ENCODE results near the gene FAM180A. TPM values are rescaled to one million over a fixed set of nuclear protein-coding genes. Genes with fewer than 3 reads are reported as not detected.

The FAM180A gene
- polyA plus RNA-seq, 5 donors, result 0.09 to 0.24 (median 0.21) TPM

DNA sequence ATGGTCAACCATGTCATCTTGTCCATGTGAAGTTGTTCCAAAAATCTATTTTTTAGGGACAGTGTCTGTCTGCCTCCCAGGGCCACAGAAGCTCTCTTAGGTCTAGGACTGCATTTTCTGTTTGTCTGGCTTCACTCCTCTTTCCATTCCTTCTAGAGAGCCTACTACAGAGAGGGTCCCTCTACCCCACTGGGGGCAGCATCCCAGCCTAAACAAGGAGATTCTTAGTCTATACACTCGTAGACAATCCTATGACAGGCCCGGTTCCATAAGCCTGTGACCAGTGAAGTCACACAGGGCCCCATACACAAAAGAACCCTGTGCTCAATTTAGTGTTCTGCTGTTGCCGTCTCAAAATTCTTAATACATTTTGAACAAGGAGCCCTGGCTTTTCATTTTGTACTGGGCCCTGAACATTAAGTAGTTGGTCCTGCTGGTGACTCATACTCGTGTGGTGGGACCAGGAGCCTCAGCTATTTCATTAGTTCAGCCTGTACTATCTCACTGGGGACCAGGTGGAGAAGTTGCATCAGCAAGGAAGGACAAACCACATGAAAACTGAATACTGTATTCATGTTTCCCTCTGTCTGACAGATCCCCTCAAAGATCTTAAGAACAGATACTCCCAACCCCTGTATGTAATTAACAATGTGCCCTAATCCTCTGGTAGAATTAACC is 23.5 kb upstream of the FAM180A start:
- no peak for DNase-seq

DNA sequence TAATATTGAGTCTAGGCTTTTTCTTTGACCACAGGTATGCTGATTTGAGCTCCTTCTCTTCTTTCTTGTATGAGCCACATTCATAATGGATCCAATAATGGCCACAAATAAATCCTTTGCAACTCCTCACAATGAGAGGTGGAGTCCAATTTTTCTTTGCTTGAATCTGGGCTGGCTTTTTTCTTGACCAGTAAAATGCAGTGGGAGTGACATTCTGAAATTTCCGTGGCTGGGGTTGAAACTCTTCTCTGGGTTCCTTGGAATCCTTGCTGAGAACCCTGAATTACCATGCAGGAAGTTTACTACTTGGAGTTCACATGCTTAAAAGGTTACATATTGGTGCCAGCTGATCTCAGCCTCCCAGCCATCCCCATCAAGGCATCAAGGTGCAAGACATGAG is 22.4 kb upstream of the FAM180A start:
- no peak for DNase-seq

DNA sequence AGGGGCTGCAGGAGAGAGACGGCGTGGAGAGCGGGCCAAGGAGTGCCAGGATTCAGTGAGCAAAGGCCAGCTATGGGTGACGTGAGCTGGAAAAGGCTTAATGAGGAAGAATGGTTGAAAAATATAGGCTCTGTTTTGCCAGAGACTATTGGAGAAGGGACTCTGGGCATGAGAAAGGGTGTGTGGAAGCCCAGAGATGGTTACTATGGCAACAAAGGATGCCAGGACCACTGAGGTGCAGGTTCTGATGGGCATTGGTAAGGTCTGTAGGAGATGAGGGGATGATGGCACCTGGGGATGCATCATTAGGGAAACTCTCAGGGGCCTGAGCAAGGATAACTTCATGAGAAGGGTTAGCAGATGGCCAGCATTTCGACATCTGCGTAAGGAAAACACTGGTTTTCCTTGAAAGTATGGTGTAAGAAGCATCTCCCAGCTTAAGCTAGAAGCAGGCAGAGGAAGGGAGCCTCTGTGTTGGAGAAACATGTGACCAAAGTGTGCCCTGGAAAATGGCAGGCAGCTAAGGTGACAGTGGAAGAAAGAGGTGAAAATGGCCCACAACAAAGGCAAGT is 21.6 kb upstream of the FAM180A start:
- DNase-seq, result no peak

DNA sequence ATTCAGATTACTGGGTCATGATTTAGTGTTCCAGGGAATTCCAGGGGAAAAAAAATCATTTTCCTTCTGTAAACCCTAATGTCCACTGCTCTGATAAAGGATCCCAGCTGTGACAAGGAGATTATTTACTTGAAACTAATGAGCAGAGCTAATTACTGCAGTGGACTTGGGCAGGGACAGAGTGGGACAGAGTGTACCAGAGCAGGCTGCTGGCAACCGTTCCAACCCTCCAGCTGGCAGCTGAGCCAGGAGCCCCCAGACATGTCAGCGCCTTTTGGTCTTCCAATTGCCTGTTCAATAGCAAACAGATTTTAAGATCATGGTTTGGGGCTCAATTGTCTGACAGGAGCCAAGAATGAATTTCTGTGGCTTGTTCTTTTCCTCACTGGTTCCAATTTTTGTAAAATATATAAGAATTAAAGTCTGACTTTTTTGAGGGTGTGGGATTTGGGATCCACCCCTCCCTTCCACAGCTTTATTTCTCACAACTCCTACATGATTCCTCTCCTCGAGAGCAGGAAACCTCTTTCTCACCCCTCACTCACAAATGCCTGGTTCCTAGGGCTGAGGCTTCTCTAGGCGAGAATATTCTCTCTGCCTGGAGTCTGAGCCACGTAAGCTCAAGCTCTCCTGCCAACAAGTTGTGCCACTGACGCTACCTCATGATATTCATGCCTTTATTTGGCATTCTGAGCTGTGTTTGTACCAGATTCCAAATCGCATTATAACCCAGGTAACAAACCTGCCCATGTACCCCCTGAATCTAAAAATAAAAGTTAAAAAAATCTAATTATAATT is 20.6 kb upstream of the FAM180A start:
- no peak for DNase-seq

DNA sequence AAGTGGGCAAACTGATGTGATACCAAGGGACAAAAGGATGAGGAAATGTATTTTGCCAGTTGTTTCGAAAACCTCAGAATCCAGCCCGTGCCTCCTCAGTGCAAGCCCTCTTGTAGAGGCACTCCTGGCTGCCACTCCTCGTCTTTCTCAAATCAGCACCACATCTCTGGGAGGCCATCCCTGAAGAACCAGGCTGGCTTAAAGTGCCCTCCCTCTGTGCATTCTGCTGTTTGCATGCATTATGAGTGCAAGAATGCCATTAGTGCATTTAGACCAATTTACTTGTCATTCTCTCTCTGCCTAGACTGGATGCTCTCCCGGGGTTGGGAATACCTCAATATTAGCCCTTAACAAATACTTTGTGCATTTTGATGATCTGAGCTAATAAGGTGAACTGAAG is 19.9 kb upstream of the FAM180A start:
- no peak for DNase-seq

DNA sequence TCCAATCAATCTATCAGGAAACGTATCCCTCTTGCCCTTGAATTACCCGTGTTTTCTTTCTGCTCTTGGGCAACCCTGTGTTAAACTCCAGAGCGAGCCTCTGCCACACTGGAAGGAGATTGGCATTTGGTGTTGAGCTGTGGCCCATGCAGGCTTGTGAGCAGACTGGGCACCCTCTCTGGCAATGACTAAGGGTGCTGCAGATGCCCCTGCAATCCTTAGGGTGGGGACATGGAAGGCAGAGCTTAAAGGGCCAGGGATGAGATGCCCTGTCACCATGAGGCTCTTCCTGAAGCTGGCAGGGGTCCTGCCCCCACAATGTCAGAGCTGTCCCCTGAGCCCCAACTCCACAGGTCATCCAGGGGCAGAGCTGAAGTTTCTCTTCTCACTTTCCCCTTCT is 19.5 kb upstream of the FAM180A start:
- DNase-seq, result no peak

DNA sequence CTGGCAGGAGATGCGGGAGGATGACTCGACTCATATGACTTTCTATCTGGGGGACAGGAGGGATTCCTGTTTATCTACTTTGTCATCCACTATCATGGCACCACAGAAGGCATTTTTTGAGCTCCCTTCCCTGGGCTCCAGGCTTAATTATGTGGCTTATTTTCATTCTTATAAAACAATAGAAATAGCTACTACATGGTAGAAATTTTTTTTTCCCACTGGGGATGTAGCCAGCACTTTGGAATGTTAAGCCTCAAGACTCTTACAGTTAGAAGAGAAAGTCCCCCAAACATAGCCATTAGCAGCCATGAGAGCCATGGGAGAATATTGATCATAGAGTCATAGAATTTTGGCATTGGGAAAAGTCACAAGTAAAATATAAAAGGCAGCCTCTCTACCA is 14.6 kb upstream of the FAM180A start:
- DNase-seq, result no peak

DNA sequence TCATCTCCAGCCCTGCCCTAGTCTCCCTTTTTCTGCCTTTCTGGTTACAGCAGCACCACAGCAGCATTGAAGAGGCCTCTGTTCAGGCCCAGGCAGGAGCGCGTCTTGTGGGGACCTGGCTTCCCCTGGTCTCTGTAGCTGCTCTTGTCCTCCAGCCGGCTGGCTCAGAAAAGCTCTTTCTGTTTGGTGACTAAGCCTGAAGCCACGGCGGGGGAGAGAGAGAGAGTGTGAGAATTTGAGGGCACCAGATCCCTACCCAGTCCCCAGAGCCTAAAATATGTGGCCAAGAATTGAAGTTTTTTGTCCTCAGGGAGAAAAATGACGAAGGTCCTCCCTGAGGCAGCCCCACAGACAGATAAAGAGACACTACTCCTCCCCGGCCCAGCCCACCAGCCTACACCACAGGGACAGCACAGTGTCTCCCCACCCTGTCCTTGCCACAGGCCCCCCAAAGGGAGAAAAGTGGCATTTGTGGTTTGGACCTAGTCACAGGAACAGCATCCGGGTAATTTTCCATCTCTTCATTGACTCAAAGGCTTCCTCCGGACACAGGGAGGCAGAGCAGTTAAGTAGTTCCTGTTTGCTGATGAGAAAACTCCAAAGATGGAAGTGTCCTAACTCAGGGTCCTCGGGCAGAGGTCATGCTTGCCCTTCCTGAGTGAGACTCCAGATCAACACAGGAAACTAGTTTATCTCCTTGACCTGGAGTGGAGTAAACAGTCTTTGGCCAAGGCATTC is 13.3 kb upstream of the FAM180A start:
- DNase-seq, result no peak

DNA sequence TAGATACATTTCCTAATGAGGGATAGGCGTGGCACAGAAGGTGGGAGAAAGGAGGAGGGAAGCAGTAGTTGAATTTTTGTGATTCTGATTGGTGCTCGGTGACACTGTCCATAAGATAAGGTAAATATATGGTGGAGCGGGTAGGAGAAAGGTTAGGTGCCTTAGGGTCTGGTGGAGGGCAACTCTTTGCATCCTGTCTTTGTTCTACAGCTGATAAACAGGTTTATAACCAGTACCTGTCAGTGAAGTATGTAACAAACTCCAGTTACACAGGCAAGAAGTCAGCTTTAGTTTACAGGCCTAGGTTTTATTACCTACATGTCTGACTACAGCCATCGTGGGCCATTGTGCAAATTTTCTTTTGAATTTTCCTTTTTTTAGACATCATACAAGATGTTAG is 10.9 kb upstream of the FAM180A start:
- DNase-seq, result no peak

DNA sequence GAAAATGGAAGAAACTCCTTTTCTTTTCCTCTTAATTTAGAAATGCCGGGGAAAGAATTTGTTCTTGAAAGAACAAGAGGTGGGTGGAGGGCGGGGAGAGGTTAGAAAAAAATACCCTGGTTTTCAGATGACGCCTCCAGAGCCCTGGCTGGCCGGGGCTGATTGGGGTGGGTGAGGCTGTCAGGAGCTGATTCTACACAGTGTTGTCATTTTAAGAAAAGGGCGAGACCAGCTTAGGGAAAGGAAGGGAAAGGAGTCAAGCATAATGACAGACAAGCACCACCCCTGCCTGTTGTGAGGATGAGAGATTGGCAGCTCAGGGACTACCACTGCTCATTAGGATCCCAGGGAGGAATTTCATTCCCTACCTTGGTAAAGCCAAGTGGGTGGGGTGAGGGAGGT is 9.9 kb upstream of the FAM180A start:
- no peak for DNase-seq

DNA sequence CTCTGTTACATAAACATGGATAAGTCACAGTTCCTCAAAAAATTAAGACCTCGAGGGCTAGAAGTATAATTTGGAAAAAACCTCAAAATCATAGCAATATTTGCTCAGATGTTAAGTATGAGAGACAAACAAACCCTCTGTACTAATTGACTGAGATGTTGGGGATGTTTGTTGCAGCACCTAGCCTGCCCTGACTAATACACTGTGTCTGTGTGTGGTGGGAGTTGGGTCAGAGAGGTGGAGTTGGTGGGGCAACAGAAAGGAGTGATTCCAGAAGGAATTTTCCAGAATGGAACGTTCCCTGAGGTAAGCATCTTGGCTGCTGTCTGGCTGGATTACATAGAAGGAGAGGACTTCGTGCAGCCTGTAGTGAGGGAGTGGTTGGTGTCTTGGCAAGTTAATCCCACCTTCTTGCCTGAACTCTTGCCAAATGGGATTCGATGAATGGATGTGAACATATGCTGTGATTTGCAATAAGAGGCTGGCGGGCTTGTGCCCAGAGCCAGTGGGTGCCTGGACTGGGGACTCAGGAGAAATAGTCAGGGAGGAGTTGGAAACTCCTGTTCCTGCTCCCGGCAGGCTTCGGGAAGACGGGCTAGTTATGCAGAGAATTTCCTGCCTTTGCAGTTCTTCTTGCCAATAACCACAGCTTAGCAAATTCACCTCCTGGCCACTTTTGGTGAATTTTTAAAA is 9.3 kb upstream of the FAM180A start:
- DNase-seq, result no peak

DNA sequence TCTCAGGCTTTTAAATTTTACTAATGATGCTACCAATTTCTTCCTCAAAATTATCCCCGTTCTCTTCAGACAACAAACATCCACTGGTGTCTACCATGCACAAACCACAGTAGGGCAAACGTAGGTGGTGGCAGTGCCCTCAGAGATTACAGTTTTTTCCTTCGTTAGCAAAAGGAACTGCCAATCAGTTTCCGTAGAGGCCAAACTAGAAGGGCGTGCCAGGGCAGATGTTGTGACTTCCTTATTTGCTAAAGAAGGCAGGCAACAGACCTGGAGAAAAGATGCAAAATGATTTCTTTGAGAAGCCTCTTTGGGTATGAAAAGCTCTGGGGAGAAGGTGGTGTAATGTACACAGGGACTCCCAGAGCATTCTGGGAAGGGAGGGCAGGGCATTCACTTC is 7.6 kb upstream of the FAM180A start:
- DNase-seq, result no peak

DNA sequence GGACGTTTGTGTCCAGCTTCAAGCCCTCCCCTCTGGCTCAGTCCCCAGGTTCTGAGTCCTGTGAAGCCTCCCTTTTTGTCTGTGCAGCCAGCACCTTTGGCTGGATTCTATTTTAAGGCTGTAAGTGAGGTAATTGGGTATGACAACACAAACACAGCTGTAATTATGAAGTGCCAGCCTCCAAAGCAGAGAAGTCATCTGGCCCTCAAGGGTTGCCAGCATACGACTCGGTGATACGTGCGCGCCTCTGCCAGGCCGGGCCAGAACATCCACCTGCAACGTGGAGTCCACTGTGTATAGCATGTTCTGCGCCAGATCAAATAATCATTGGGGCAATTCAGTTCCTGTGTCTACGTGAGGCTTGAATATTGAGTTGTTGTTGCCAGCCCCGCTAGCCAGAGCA is 6.7 kb upstream of the FAM180A start:
- no peak for DNase-seq

DNA sequence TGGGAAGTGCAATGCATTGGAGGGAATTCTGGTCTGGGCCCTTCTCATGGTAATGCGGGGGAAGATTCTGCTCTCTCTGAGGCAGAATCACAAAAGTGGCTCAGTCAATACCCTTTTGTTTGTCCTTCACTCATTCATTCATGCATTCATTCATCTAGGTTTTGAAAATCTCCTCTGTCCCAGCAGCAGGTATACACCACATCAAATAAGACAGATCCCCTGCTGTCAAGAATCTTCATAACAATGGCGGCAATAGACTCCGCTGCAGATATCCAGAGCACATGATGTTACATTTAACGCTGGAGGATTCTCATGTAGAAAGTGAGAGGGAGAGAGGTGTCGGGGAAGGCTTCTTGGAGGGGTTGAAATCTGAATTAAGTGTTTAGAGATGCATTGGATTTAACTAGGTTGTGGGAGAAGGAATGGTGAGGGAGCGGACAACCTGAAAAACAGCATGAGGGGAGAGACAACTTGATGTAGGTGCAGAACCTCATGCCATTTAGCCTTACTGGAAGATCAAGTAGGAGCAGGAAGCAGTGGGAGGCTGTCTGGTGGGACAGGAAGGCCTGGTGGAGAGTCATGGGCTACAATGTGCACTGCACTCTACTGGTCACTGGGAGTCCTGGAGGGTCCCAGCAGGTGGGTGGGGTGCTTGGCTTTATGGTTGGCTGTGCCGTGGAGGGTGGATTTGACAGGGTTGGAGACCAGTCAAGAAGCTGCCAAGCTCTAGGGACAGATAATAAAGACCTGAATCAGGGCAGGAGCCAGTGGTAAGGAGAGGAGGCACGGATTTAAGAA is 5.2 kb upstream of the FAM180A start:
- DNase-seq, result no peak

DNA sequence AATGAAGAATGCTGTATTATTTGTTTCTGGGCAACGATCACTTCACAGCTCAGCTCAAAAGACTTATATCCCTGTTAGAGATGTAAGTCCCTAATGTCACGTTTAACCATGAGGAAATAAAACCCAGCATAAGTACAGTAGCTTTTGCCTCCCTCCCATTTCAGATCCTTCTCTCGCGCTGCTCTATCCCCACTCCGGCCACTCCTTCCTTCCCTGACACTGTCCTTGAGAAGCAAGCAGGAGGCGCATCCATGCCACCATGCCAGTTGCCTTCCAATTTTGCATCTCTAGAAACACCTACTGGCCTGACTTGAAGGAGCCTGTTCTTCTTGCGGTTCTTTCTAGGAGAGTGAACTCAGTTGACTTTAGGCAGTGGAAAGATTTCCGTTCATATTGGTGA is 1.2 kb downstream of the FAM180A start:
- DNase-seq, result no peak

DNA sequence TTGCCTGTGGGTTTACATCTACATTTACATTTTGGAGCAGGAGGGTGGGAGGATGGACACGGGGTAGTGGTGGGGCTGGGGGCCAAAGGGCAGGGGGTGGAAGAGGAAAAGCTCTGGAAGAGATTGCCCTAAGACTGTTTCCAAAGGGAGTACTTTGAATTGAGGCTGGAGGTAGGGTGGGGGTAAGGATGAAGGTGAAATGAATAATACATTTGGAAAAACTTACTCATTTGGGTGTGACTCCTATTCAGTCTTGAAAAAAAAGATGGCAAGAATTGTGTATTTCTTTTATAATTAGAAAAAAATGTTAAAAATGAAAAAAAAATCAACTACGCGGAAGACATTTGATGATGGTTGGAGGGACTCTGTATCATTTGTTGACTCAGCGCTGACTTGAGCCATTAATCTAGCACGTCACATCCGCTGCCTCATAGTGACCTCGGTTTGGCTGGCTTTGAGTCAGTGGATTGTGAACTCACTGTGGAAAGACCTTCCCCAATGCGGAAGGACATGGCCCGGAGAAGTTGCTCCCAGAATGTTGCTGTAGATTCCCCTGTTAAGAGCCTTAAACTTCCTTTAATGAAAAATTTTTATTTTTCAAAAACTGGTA is 2.8 kb downstream of the FAM180A start:
- no peak for DNase-seq

DNA sequence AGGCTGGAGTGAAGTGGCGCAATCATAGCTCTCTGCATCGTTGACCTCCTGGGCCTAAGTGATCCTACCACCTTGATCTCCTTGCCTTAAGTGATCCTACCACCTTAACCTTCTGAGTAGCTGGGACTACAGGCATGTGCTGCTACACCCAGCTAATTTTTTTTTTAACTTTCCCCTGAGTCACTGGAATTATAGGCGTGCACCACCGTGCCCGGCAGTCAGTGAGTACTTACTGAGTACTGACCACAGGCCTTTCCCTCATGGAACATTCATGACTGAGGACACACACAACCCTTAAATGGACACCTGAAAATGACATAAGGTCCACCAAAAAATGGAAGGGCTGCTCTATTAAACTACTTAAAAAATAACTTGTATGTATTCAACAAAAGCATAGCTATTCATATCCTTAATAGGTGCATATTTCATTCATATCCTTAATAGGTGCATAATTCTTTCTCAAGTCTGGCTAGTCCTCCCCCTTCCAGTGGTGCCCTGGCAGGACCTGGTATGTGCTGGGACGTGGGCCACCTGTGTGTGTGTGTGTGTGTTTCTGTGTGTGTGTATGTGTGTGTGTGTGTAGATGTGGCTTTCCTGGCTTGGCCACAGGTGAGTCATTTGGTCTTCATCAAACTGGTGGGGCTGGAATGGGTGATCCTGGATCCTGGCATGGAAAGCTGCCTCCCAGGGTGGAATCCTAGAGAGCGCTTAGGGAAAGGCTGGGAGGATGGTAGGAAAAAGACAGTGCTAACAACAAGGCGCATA is 3.5 kb downstream of the FAM180A start:
- DNase-seq, result no peak

DNA sequence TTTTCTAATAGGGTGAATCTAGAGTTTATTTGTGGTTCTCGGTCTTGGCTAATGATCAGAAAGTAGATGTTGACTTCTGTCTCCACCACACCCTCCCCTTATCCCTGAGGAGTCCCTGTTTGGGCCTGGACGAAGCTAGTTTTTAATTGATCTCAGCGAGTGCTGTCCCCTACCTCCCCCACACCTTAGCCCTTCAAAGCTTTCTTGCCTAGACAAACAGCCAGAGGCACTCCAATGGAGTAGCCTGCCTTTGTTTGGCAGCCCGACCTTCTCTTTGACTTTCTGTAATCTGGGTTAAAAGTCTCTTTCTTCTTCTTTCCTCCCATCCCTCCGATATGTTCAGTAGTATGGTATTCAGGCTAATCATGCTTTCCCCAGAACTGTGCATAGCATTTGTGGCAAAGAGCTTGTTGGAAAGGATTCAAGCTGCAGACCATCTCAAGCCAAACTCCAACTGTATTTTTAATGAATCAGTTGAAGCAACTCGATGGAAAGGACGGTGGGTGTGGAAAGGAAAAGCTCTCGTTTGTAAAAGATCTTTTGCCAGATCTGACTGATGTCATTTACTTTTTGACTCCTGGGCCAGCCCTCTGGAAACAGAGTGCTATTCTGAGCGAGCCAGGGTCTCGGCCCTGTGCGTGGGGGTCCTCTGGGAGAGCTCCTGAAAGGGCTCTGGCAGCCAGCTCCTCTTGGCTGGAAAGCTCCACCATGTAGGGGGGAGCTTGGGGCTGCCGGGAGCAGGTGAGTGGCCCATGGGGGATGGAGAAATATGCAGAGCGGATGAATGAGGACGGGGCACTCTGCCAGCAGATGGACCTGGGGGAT is 4.5 kb downstream of the FAM180A start:
- no peak for DNase-seq

DNA sequence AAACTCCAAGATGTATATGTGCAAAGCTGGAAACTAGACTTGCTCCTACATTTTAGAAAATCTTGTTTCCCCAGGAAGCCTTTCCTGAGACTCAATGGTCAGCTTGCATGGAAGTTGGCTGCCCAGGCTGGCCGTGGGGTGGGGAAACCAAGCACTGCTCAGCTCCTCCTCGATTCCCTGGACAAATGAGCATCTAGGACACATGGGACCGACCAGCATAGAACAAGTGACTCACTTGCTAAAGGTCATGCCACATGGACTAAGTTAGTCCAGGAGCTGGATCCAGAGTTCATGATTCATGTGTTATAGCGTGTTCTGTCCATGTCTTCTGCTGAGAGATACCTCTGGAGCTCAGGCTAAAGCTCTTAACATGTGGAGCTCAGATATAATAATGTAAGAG is 6.2 kb downstream of the FAM180A start:
- DNase-seq, result no peak
